Measurements from ENCODE around the gene RRAS2. TPM values are rescaled to one million over a fixed set of nuclear protein-coding genes. Genes with fewer than 3 reads are reported as not detected.
"Not testable (repeated sequence)": the region's sequence is repeated elsewhere in the genome, so short reads cannot be mapped to it uniquely, and the experiment has no call there.

RRAS2 gene
- 118 and 121 TPM in 2 replicates for total RNA-seq (2014; rRNA removed; shearing (Covaris generic))

GRCh38 chr11:14358729-14359439 lies at the start of gene RRAS2:
Gene RRAS2, minus strand, starts transcription at chr11:14359183. Its CDS starts 313 bp downstream, at chr11:14358870.
- no peaks in the 10 kb centered on the region for H3K27me3 ChIP-seq (ENCODE audit: control insufficient read depth, insufficient read depth, low read length)
- peak within 1 kb of the TSS; percentile 92 for H3K4me3 ChIP-seq (ENCODE audit: insufficient read depth, low read depth, low read length)
- DNase-seq, result peak; percentile 94
- no peaks in the 10 kb centered on the region for H3K36me3 ChIP-seq (replicated peaks; ENCODE audit: control insufficient read depth, insufficient read depth, low read length)

DNA sequence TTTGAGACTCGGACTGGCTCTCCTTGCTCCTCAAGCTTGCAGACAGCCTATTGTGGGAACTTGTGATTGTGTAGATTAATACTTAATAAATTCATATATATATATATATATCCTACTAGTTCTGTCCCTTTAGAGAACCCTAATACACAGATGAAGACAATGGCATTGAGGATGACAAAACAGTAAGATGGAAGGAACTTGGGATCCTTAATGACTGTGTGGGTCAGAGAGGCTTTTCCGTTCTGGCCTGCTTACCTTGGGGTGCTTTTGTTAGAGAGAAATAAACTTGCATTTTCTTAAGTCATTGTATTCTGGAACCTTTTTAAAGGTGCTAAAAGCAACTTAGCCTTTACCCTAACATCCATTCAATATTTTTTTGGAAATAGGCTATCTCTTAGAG lies 49.6 kb upstream of the RRAS2 start:
- no peaks in the 10 kb centered on the region for H3K27me3 ChIP-seq (ENCODE audit: control insufficient read depth, insufficient read depth, low read length)
- H3K36me3 ChIP-seq (replicated peaks; ENCODE audit: control insufficient read depth, insufficient read depth, low read length), result no peaks in the 10 kb centered on the region
- H3K4me3 ChIP-seq (ENCODE audit: insufficient read depth, low read depth, low read length), result no peak overlapping the region
- DNase-seq, result no peak

- H3K4me3 ChIP-seq (ENCODE audit: insufficient read depth, low read depth, low read length); H3K36me3 ChIP-seq (replicated peaks; ENCODE audit: control insufficient read depth, insufficient read depth, low read length); H3K27me3 ChIP-seq (ENCODE audit: control insufficient read depth, insufficient read depth, low read length); DNase-seq: not testable (repeated sequence)
These were observed 47.1 kb upstream of the RRAS2 start for GRCh38 chr11:14406116-14406515.

DNA sequence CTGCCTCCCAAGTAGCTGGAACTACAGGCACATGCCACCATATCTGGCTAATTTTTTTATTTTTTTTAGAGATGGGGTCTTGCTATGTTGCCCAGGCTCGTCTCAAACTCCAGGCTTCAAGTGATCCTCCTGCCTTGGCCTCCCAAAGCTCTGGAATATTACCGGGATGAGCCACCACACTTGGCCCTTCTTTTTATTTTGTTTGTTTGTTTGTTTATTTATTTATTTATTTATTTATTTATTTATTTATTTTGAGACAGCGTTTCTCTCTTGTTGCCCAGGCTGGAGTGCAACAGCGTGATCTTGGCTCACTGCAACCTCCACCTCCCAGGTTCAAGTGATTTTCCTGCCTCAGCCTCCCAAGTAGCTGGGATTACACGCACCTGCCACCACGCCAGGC lies 44.5 kb upstream of the RRAS2 start:
- not testable (repeated sequence) for H3K36me3 ChIP-seq (replicated peaks; ENCODE audit: control insufficient read depth, insufficient read depth, low read length); DNase-seq; H3K27me3 ChIP-seq (ENCODE audit: control insufficient read depth, insufficient read depth, low read length); H3K4me3 ChIP-seq (ENCODE audit: insufficient read depth, low read depth, low read length)

DNA sequence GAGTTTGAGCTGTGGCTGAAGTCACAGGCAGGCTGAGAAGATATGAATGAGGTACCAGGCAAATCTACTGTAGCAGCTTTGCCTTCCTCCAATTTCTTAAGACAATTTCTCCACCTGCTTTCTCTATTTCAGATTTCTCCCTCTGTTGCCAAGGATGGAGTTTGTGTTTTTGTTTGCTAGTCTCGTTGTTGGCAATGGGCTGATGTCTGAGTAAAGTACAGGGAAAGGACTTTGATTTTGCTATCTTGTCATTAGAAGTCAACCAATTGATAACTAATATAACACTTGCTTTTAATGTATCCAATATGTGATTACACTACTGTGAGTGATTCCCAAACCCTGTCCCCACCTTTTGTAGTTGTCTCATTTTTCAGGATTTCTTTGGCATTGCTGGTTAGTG lies 40.1 kb upstream of the RRAS2 start:
- no peaks in the 10 kb centered on the region for H3K27me3 ChIP-seq (ENCODE audit: control insufficient read depth, insufficient read depth, low read length)
- H3K4me3 ChIP-seq (ENCODE audit: insufficient read depth, low read depth, low read length), result no peak overlapping the region
- H3K36me3 ChIP-seq (replicated peaks; ENCODE audit: control insufficient read depth, insufficient read depth, low read length), result no peaks in the 10 kb centered on the region
- no peak for DNase-seq

GRCh38 chr11:14396273-14396672 lies 37.3 kb upstream of the RRAS2 start:
- H3K36me3 ChIP-seq (replicated peaks; ENCODE audit: control insufficient read depth, insufficient read depth, low read length), result no peaks in the 10 kb centered on the region
- DNase-seq, result no peak

DNA sequence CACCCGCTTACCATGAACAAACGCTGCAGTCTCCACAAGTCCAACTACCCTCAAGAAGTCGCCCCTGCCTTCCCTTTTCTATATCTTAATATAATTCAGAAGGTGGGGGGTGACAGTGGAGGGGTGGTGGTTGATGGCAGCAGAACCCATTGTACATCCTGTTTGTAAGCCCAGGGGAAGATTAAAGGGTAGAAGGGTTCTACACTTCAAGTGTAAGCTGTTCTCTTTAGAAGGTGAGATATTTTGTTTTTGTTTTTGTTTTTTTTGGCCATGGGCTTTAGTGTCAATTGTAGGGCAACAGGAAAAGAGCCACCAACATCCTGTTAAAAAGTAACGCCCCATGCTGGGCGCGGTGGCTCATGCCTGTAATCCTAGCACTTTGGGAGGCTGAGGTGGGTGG lies 34.9 kb upstream of the RRAS2 start:
- Histone ChIP-seq H3K4me3 (ENCODE audit: insufficient read depth, low read depth, low read length) (no peak overlapping the region), H3K36me3 (replicated peaks; ENCODE audit: control insufficient read depth, insufficient read depth, low read length) (no peaks in the 10 kb centered on the region), H3K27me3 (ENCODE audit: control insufficient read depth, insufficient read depth, low read length) (no peaks in the 10 kb centered on the region)
- no peak for DNase-seq

More at GRCh38 chr11:14396273-14396672, 37.3 kb upstream of the RRAS2 start:
- Histone ChIP-seq H3K27me3 (ENCODE audit: control insufficient read depth, insufficient read depth, low read length) (no peaks in the 10 kb centered on the region), H3K4me3 (ENCODE audit: insufficient read depth, low read depth, low read length) (no peak overlapping the region)

DNA sequence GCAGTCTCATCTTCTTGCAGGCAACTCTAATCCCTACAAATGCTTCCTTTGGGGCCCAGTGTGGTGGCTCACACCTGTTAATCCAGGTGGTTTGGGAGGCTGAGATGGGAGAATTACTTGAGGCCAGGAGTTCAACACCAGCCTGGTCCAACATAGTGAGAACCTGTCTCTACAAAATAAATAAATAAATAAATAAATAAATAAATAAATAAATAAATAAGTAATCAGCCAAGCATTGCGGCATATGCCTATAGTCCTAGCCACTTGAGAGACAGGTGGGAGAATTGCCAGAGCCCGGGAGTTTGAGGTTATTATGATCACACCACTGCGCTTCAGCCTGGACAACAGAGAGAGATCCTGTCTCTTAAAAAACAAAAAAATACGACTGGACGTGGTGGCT lies 34.1 kb upstream of the RRAS2 start:
- no peaks in the 10 kb centered on the region for H3K27me3 ChIP-seq (ENCODE audit: control insufficient read depth, insufficient read depth, low read length)
- no peak overlapping the region for H3K4me3 ChIP-seq (ENCODE audit: insufficient read depth, low read depth, low read length)
- DNase-seq, result no peak
- no peaks in the 10 kb centered on the region for H3K36me3 ChIP-seq (replicated peaks; ENCODE audit: control insufficient read depth, insufficient read depth, low read length)

- DNase-seq, result no peak
- no peak overlapping the region for H3K4me3 ChIP-seq (ENCODE audit: insufficient read depth, low read depth, low read length)
- H3K27me3 ChIP-seq (ENCODE audit: control insufficient read depth, insufficient read depth, low read length), result no peaks in the 10 kb centered on the region
- H3K36me3 ChIP-seq (replicated peaks; ENCODE audit: control insufficient read depth, insufficient read depth, low read length), result no peaks in the 10 kb centered on the region
These were observed 31.7 kb upstream of the RRAS2 start for GRCh38 chr11:14390669-14391068.

GRCh38 chr11:14388352-14388751 lies 29.4 kb upstream of the RRAS2 start:
- H3K4me3 ChIP-seq (ENCODE audit: insufficient read depth, low read depth, low read length), result no peak overlapping the region
- H3K36me3 ChIP-seq (replicated peaks; ENCODE audit: control insufficient read depth, insufficient read depth, low read length), result no peaks in the 10 kb centered on the region
- H3K27me3 ChIP-seq (ENCODE audit: control insufficient read depth, insufficient read depth, low read length), result no peaks in the 10 kb centered on the region
- no peak for DNase-seq

DNA sequence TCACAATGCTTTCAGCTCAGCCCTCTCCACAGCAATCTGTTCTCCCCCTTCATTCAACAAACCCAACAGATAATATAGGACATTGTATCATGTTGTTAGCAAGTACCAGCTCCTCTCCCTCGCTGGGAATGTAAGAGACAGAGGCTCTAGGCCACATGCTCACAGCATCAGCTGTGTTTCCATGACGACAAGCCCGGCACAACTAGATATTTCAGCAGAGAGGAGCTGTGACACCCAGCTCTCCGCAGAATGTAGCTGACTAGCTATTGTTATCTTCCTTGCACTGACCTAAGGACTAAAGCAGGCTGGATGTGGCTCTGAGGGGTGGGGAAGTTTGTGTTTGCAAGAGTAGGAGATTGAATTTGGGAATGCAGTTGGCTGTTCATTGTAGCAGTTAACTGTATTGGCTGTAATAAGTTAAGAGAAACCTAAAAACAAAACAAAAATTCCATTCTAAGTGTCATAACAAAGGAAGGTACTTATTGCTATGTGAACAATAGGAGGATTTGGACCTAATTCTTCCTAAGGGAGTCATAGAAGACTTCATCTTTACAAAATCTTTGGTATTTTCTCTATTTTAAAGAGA lies 28.0 kb upstream of the RRAS2 start:
- Histone ChIP-seq H3K27me3 (ENCODE audit: control insufficient read depth, insufficient read depth, low read length) (peaks cover 2% of the 10 kb centered on the region), H3K4me3 (ENCODE audit: insufficient read depth, low read depth, low read length) (no peak overlapping the region), H3K36me3 (replicated peaks; ENCODE audit: control insufficient read depth, insufficient read depth, low read length) (no peaks in the 10 kb centered on the region)
- peak; percentile 63 for DNase-seq

GRCh38 chr11:14386081-14386480 lies 27.1 kb upstream of the RRAS2 start:
- Histone ChIP-seq H3K36me3 (replicated peaks; ENCODE audit: control insufficient read depth, insufficient read depth, low read length) (no peaks in the 10 kb centered on the region), H3K4me3 (ENCODE audit: insufficient read depth, low read depth, low read length) (no peak overlapping the region), H3K27me3 (ENCODE audit: control insufficient read depth, insufficient read depth, low read length) (peaks cover 11% of the 10 kb centered on the region)
- no peak for DNase-seq

GRCh38 chr11:14384338-14384737 lies 25.4 kb upstream of the RRAS2 start:
- no peaks in the 10 kb centered on the region for H3K36me3 ChIP-seq (replicated peaks; ENCODE audit: control insufficient read depth, insufficient read depth, low read length)
- H3K4me3 ChIP-seq (ENCODE audit: insufficient read depth, low read depth, low read length), result no peak overlapping the region
- peaks cover 21% of the 10 kb centered on the region for H3K27me3 ChIP-seq (ENCODE audit: control insufficient read depth, insufficient read depth, low read length)
- no peak for DNase-seq

- DNase-seq, result no peak
- H3K4me3 ChIP-seq (ENCODE audit: insufficient read depth, low read depth, low read length), result no peak overlapping the region
- H3K27me3 ChIP-seq (ENCODE audit: control insufficient read depth, insufficient read depth, low read length), result peaks cover 21% of the 10 kb centered on the region
- no peaks in the 10 kb centered on the region for H3K36me3 ChIP-seq (replicated peaks; ENCODE audit: control insufficient read depth, insufficient read depth, low read length)
These were observed 23.0 kb upstream of the RRAS2 start for GRCh38 chr11:14381968-14382367.

DNA sequence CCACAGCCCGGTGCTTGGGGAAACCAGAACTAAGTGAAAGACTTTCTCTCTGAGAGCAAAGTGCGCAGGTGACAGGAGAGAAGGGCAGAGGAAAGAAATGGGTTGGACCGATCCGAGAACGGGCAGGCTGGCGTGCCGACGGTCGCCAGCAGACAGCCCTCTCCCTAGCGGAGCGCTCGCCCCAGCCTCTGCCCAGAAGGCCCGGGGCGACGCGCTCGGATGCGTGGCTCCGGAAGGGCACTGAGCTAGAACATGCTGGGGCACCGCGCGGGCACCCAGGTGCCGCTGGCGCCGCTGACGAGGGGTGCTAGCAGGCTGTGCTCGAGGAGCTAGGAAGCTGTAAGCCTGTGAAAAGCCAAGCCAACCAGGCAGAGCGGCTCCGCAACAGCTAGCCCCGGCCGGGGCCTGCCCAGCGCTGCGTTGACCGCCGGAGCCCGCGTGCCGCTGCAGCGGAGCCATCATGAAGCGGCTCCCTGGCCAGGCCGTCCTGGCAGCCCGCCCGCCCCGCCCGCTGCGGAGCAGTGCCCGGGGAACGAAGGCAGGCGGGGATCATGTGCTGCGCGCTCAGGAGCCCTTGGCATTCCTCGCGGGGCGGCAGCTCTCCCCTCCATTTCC lies 22.1 kb upstream of the RRAS2 start:
- peak; percentile 86 for DNase-seq
- Histone ChIP-seq H3K27me3 (ENCODE audit: control insufficient read depth, insufficient read depth, low read length) (peaks cover 21% of the 10 kb centered on the region), H3K36me3 (replicated peaks; ENCODE audit: control insufficient read depth, insufficient read depth, low read length) (no peaks in the 10 kb centered on the region), H3K4me3 (ENCODE audit: insufficient read depth, low read depth, low read length) (peak overlapping the region; percentile 61)
